ENCODE data around the gene SPTLC2.

- TF ChIP-seq EZH2 (IDR thresholded peaks at IDR 0.05; ENCODE audit: low read depth) (no peak), CTCF (conservative IDR thresholded peaks at IDR 0.05) (no peak)
These were observed 41.9 kb downstream of the SPTLC2 start for GRCh38 chr14:77574446-77575115.

All from PC-9 (cell line).